ENCODE data around the gene PPFIBP2.

PPFIBP2 gene

GRCh38 chr11:7544021-7544420 is 30.2 kb downstream of the PPFIBP2 start:
- DNase-seq = no peak
- TF ChIP-seq EZH2 (optimal IDR thresholded peaks at IDR 0.05; ENCODE audit: low read depth, low read length) (no peak), EZH2phosphoT487 (IDR thresholded peaks at IDR 0.05; ENCODE audit: low read length) (no peak), CTCF (IDR thresholded peaks at IDR 0.05; ENCODE audit: low read length) (no peak)
- H3K36me3 ChIP-seq (replicated peaks; ENCODE audit: insufficient read depth, low read length) = no peaks in the 10 kb centered on the region
- H3K4me3 ChIP-seq (ENCODE audit: low read length) = no peak overlapping the region
- no peaks in the 10 kb centered on the region for H3K79me2 ChIP-seq (ENCODE audit: low read length)
- 0 out of 2 replicates have a peak, but pooled peaks cover 2% of the 10 kb centered on the region for H3F3A ChIP-seq (ENCODE audit: insufficient read depth, low read length)
- H3K27me3 ChIP-seq (replicated peaks; ENCODE audit: insufficient read depth, low read length) = no peaks in the 10 kb centered on the region
- H2AFZ ChIP-seq (ENCODE audit: low read length) = no peak overlapping the region
- H3K4me2 ChIP-seq (ENCODE audit: low read depth, low read length) = no peak overlapping the region
- H3K9me2 ChIP-seq (replicated peaks; ENCODE audit: insufficient read depth, low read length) = no peaks in the 10 kb centered on the region
- peaks cover 8% of the 10 kb centered on the region for H3K4me1 ChIP-seq (ENCODE audit: low read length)
- H3K27ac ChIP-seq (ENCODE audit: low read length) = no peak overlapping the region
- no peaks in the 10 kb centered on the region for H3K9me3 ChIP-seq (replicated peaks; ENCODE audit: insufficient read depth, low read length)
- no peaks in the 10 kb centered on the region for H4K20me1 ChIP-seq (ENCODE audit: insufficient read depth, low read length)
- no peak overlapping the region for H3K9ac ChIP-seq (ENCODE audit: low read length)

- no peak for DNase-seq
- no peak overlapping the region for H3K4me3 ChIP-seq (ENCODE audit: low read length)
- TF ChIP-seq EZH2 (optimal IDR thresholded peaks at IDR 0.05; ENCODE audit: low read depth, low read length) = no peak
- no peak for TF ChIP-seq CTCF (IDR thresholded peaks at IDR 0.05; ENCODE audit: low read length)
- TF ChIP-seq EZH2phosphoT487 (IDR thresholded peaks at IDR 0.05; ENCODE audit: low read length) = no peak
Measured at GRCh38 chr11:7545611-7546010, 31.8 kb downstream of the PPFIBP2 start.

GRCh38 chr11:7546324-7546791 is 32.6 kb downstream of the PPFIBP2 start:
- Histone ChIP-seq H3F3A (ENCODE audit: insufficient read depth, low read length) (peaks cover 12% of the 10 kb centered on the region), H2AFZ (ENCODE audit: low read length) (no peak overlapping the region), H3K4me1 (ENCODE audit: low read length) (peaks cover 24% of the 10 kb centered on the region), H3K4me3 (ENCODE audit: low read length) (no peak overlapping the region), H3K27me3 (replicated peaks; ENCODE audit: insufficient read depth, low read length) (no peaks in the 10 kb centered on the region), H3K79me2 (ENCODE audit: low read length) (no peaks in the 10 kb centered on the region), H3K9me3 (replicated peaks; ENCODE audit: insufficient read depth, low read length) (no peaks in the 10 kb centered on the region), H3K4me2 (ENCODE audit: low read depth, low read length) (no peak overlapping the region), H3K9ac (ENCODE audit: low read length) (no peak overlapping the region), H3K9me2 (replicated peaks; ENCODE audit: insufficient read depth, low read length) (no peaks in the 10 kb centered on the region), H3K27ac (ENCODE audit: low read length) (no peak overlapping the region), H4K20me1 (ENCODE audit: insufficient read depth, low read length) (no peaks in the 10 kb centered on the region), H3K36me3 (replicated peaks; ENCODE audit: insufficient read depth, low read length) (no peaks in the 10 kb centered on the region)
- no peak for DNase-seq
- TF ChIP-seq EZH2 (optimal IDR thresholded peaks at IDR 0.05; ENCODE audit: low read depth, low read length) (no peak), CTCF (IDR thresholded peaks at IDR 0.05; ENCODE audit: low read length) (no peak), EZH2phosphoT487 (IDR thresholded peaks at IDR 0.05; ENCODE audit: low read length) (no peak)

More at GRCh38 chr11:7545611-7546010, 31.8 kb downstream of the PPFIBP2 start:
- Histone ChIP-seq H3K79me2 (ENCODE audit: low read length) (no peaks in the 10 kb centered on the region), H3K9me2 (replicated peaks; ENCODE audit: insufficient read depth, low read length) (no peaks in the 10 kb centered on the region), H2AFZ (ENCODE audit: low read length) (no peak overlapping the region), H3F3A (ENCODE audit: insufficient read depth, low read length) (peaks cover 12% of the 10 kb centered on the region), H3K4me1 (ENCODE audit: low read length) (peaks cover 24% of the 10 kb centered on the region), H4K20me1 (ENCODE audit: insufficient read depth, low read length) (no peaks in the 10 kb centered on the region), H3K9me3 (replicated peaks; ENCODE audit: insufficient read depth, low read length) (no peaks in the 10 kb centered on the region), H3K27me3 (replicated peaks; ENCODE audit: insufficient read depth, low read length) (no peaks in the 10 kb centered on the region), H3K4me2 (ENCODE audit: low read depth, low read length) (no peak overlapping the region), H3K27ac (ENCODE audit: low read length) (no peak overlapping the region), H3K9ac (ENCODE audit: low read length) (no peak overlapping the region), H3K36me3 (replicated peaks; ENCODE audit: insufficient read depth, low read length) (no peaks in the 10 kb centered on the region)
